HG02852 (cell line): ENCODE data around the gene IMPACT.
A peak's percentile ranks its signal among the peaks of the same experiment; 100 is the strongest.

Experiments
- ATAC-seq: cut with Tn5 transposase; IDR thresholded peaks from one replicate; pipeline ENCODE4 v1.9.1; 2021; ENCODE audit warnings: mild to moderate bottlenecking, moderate library complexity; ENCODE audit not compliant: unreplicated experiment

The IMPACT gene, protein sequence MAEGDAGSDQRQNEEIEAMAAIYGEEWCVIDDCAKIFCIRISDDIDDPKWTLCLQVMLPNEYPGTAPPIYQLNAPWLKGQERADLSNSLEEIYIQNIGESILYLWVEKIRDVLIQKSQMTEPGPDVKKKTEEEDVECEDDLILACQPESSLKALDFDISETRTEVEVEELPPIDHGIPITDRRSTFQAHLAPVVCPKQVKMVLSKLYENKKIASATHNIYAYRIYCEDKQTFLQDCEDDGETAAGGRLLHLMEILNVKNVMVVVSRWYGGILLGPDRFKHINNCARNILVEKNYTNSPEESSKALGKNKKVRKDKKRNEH

DNA sequence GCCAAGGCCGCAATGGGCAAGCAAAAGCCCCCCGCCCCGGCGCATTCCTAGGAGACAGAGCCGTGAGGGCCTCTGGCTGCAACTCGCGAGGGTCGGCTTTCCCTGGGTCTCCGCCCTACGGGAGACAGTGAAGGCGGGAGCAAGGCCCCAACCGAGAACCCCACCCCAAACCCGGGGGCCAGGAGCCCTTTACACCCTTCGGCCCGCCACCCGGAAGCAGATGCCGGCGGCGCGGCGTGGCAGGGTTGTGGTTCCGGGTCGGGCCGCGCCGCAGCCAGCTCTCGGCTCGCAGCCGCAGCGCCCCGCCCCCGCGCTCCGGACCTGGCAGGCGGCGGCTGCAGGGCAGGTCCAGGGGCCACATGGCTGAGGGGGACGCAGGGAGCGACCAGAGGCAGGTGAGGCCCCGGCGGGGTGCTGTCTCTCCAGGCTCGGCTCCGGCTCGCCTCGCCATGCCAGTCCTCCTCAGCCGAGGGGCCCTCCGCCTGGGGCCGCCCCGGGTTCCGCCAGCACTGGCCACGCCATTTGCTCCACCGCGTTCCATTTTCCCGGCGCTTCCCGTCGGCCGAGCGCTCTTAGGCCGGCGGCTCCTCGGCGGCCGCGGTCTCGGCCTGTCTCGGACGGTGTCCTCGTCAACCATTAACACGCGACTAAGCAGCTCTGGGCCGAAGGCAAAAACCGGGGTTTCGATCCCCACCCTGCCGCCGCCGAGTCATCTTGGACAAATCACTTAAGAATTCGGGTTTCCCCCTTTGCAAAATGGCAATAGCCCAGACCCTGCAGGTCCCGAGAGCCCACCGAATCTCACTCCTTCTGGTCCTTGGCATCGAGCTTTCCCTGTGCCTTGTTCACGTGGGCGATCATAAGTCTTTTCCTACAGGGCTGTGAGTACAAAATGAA lies at the start of gene IMPACT:
Gene IMPACT (plus strand): TSS at position 273 of the 897 bp plus-strand sequence. CDS start 87 bp downstream, at position 360.
- ATAC-seq: peak; percentile 96

DNA sequence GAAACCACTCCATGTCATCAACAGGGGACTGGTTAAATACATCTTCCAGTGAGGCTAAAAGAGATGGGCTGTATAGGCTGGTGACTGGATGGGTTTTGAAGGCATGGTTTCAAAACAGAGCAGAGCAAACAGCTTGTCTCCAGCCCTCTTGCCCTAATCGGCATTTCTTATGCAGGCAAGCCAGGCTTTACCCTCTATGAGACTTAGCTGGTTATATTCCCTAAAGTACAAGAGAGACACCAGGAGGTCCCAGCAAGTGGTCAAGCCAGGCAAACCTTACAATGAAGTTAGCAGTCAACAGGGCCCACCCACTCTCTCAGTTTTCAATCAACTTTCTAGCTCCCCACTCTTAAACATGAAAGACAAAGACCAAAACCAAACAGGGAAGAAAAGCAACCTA lies 47.9 kb upstream of the IMPACT start:
- no peak for ATAC-seq

DNA sequence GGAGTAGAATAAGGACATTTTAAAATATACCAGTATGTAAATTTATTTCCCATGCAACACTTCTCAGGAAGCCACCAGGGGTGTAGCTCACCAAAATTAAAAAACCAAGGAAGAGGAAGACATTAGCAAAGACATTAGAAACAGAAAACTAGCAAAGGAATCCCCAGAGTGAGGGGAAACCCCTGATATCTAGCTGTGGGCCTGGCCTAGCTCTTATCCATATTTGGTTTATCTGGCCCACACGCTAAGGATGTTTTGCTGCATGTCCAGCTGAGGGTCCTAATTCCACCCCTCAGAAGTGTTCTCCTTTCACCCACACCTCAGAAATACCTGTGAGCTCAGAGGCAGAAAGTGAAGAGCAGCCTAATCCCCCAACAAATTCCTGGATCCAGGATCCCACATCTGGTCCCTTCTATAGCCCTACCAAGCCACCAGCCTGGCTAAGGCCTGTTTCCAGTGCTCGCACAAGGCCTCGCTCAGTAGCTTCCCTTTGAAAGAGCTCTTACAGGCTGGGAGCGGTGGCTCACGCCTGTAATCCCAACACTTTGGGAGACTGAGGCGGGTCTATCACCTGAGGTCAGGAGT lies 46.2 kb upstream of the IMPACT start:
- ATAC-seq: no peak

DNA sequence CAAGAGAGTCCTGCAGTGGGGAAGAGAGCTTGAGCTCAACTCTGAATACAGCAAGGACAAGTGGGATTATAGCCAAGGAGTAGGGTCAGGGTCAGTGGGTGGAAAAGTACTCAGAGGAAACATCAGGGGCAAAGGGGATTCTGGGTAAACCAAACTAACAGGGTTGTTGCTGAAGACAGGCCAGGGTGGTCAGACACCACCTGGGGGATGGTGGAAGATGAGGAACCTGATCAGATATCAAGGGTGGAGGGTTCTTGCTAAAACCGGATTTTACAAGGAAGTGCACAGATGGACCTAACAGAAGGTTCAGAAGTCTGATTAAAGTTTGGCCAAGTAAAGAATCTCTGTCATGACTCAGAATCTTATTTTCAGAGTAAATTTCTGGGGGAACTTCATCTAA lies 45.3 kb upstream of the IMPACT start:
- ATAC-seq: no peak

- no peak for ATAC-seq
Measured at GRCh38 chr18:24386681-24387080, 39.8 kb upstream of the IMPACT start.

- no peak for ATAC-seq
Measured at GRCh38 chr18:24388957-24389356, 37.5 kb upstream of the IMPACT start.

- ATAC-seq: no peak
Measured at GRCh38 chr18:24395049-24395795, 31.2 kb upstream of the IMPACT start.

GRCh38 chr18:24396082-24396633 lies 30.3 kb upstream of the IMPACT start:
- no peak for ATAC-seq

- ATAC-seq: no peak
Measured at GRCh38 chr18:24397131-24397693, 29.3 kb upstream of the IMPACT start.

DNA sequence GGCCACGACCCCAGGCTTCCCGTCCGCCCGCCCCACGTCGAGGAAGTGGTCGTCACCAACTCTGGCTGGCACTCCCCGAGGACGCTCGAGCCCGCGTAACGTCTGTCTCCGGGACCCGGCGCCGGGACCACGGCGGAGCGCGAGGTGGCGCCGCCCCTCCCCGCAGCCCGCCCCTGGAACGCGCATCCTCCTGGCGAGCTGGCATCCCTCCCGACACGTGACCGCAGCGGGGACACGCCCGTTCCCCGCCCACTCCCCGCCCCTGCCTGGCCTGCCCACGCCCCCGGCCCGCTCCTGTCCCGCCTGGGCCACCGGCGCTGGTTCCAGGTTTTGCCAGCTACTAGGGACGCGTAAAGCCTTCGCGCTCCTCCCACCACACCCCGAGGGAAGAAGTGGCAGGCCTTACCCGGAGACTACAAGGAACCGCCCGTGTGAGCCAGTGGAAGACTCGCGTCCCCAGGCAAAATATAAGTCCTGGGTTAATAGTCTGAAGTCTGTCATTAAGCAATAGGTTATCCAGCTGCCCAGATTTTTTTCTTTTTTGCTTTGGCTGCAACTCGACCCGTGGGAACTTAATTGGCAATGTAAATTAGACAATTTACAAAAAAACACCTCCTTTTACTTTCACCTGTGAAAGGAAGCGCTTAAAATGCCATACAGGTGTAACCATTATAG lies 28.6 kb upstream of the IMPACT start, which contains the start of gene OSBPL1A:
Gene OSBPL1A (minus strand): TSS at position 131 of the 675 bp plus-strand sequence. CDS start 20,291 bp downstream, outside the sequence.
- ATAC-seq: no peak

DNA sequence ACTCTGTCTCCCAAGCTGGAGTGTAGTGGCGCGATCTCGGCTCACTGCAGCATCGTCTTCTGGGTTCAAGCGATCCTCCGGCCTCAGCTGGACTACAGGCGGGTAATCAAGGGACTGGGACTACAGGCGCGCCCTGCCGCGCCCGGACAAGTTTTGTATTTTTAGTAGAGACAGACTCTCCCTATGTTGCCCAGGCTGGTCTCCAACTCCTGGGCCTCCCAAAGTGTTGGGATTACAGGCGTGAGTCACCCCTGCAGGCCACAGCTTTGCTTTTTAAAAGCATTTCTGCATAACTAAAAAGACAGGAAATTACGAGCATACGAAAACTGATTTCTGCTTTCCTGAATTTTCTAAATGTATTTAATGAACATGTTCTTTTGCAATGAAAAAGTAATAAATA lies 27.9 kb upstream of the IMPACT start:
- no peak for ATAC-seq

- no peak for ATAC-seq
Measured at GRCh38 chr18:24400587-24400986, 25.9 kb upstream of the IMPACT start.

DNA sequence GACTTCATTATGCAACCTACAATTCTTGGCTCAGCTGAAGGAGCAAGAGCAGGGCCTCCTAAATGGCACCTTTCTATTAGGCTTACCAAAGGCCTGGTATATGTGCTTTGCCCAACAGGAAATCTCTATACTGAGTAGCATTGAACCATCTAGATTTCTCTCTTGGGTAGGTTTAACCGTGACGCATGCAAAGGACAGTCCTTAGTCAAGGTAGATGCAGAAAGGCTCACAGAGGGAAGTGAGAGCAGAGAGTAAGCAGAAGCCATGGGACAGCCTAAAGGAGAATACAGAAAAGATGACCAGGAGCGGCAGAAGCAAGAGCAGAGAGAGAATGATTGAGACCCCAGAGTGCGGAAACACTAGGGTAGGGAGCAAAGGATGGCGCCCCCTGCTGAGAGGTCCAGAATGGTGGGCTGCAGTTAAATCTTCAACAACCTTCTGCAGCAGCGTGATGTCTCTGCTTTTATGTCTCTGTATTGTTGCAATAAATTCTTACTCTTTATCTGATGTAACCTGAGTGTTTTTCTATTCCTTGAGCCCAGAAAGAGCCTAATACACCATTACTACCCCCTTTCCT lies 24.2 kb upstream of the IMPACT start:
- no peak for ATAC-seq

GRCh38 chr18:24403076-24403475 lies 23.4 kb upstream of the IMPACT start:
- ATAC-seq: no peak

DNA sequence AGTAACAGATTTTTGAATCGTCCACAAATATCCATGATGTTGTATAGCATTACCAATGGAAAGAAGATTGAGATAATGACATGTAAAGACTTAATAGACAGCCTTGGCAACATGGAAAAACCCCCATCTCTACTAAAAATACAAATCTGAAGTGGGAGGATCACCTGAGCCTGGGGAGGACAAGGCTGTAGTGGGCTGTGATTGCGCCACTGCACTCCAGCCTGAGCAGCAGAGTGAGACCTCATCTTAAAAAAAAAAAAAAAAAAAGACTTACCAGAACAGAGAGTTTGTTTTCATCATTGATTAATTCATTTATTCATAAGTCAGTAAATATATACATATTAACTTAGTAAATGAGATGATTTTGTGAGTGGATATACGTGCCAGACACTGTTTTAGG lies 21.9 kb upstream of the IMPACT start:
- no peak for ATAC-seq

- ATAC-seq: no peak
Measured at GRCh38 chr18:24408496-24408895, 18.0 kb upstream of the IMPACT start.

GRCh38 chr18:24413148-24413547 lies 13.3 kb upstream of the IMPACT start:
- ATAC-seq: no peak

DNA sequence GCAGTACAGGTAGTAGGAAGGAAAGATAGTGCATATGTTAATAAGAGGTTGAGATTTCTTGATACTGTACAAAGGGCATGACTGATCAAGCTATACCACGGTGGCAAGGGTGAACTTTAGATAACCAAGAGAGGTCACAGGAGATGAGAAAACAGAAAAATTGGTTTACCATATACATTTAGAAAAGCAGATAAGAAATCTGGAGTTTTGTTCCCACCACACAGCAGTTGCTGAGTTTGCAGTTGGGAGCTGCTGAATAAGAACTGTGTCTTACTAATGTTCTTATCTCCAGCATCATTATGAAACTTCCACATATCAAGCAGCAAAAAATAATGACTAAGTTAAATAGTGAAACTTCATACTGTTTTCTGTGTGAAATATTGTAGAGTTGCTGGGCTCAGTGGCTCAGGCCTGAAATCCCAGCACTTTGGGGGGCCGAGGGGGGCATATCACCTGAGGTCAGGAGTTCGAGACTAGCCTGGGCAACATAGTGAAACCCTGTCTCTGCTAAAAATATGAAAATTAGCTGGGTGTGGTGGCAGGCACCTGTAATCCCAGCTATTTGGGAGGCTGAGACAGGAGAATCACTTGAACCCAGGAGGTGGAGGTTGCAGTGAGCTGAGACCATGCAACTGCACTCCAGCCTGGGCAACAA lies 12.0 kb upstream of the IMPACT start:
- ATAC-seq: peak; percentile 87

DNA sequence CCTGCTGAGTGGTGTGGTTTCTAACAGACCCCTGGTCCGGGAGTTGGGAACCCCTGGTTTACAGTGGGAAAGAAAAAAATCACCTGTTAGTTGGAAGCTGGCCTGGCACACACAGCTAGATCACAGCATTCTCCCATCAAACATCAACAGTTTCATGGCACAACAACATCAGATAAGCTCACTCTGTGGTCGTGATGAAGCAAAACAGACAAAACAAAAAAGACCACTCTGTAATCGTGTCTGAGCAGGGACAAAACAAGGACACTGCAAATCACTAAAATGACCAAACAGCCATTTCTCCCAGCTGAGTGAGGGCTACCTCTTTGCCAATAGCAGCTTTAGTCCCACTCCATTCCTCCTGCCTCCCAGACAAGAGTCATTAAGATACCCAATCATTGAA lies 9.0 kb upstream of the IMPACT start:
- no peak for ATAC-seq
